ENCODE results near the gene PIP4K2A.

PIP4K2A gene

GRCh38 chr10:22655312-22655981 lies 58.9 kb downstream of the PIP4K2A start:
- no peak for DNase-seq
- in situ Hi-C loops (cut with HindIII; ENCODE audit: low pct_ligation_motif_present, low pct_unique_long_range_greater_than_20kb, low sequenced_read_pairs), result no loop called here

GRCh38 chr10:22652988-22653481 lies 61.3 kb downstream of the PIP4K2A start:
- in situ Hi-C loops (cut with HindIII; ENCODE audit: low pct_ligation_motif_present, low pct_unique_long_range_greater_than_20kb, low sequenced_read_pairs), result no loop called here

GRCh38 chr10:22651276-22651980 lies 63.0 kb downstream of the PIP4K2A start:
- DNase-seq, result no peak
- in situ Hi-C loops (cut with HindIII; ENCODE audit: low pct_ligation_motif_present, low pct_unique_long_range_greater_than_20kb, low sequenced_read_pairs), result no loop called here

More at GRCh38 chr10:22652988-22653481, 61.3 kb downstream of the PIP4K2A start:
- no peak for DNase-seq

- DNase-seq, result no peak
- in situ Hi-C loops (cut with HindIII; ENCODE audit: low pct_ligation_motif_present, low pct_unique_long_range_greater_than_20kb, low sequenced_read_pairs), result no loop called here
These were observed 64.4 kb downstream of the PIP4K2A start for GRCh38 chr10:22649994-22650393.

GRCh38 chr10:22649390-22649841 lies 65.0 kb downstream of the PIP4K2A start:
- in situ Hi-C loops (cut with HindIII; ENCODE audit: low pct_ligation_motif_present, low pct_unique_long_range_greater_than_20kb, low sequenced_read_pairs), result no loop called here
- DNase-seq, result peak; percentile 73

- DNase-seq, result peak; percentile 95
- in situ Hi-C loops (cut with HindIII; ENCODE audit: low pct_ligation_motif_present, low pct_unique_long_range_greater_than_20kb, low sequenced_read_pairs), result no loop called here
These were observed 65.8 kb downstream of the PIP4K2A start for GRCh38 chr10:22648547-22648961.

- in situ Hi-C loops (cut with HindIII; ENCODE audit: low pct_ligation_motif_present, low pct_unique_long_range_greater_than_20kb, low sequenced_read_pairs), result no loop called here
- DNase-seq, result peak; percentile 19
These were observed 67.1 kb downstream of the PIP4K2A start for GRCh38 chr10:22647244-22647643.

- no peak for DNase-seq
- in situ Hi-C loops (cut with HindIII; ENCODE audit: low pct_ligation_motif_present, low pct_unique_long_range_greater_than_20kb, low sequenced_read_pairs), result no loop called here
These were observed 68.0 kb downstream of the PIP4K2A start for GRCh38 chr10:22646388-22646853.

- in situ Hi-C loops (cut with HindIII; ENCODE audit: low pct_ligation_motif_present, low pct_unique_long_range_greater_than_20kb, low sequenced_read_pairs), result no loop called here
These were observed 70.2 kb downstream of the PIP4K2A start for GRCh38 chr10:22644222-22644621.

GRCh38 chr10:22643775-22644174 lies 70.6 kb downstream of the PIP4K2A start:
- DNase-seq, result no peak
- in situ Hi-C loops (cut with HindIII; ENCODE audit: low pct_ligation_motif_present, low pct_unique_long_range_greater_than_20kb, low sequenced_read_pairs), result no loop called here

More at GRCh38 chr10:22644222-22644621, 70.2 kb downstream of the PIP4K2A start:
- DNase-seq, result no peak

GRCh38 chr10:22643116-22643515 lies 71.3 kb downstream of the PIP4K2A start:
- in situ Hi-C loops (cut with HindIII; ENCODE audit: low pct_ligation_motif_present, low pct_unique_long_range_greater_than_20kb, low sequenced_read_pairs), result no loop called here
- no peak for DNase-seq

GRCh38 chr10:22641743-22642142 lies 72.6 kb downstream of the PIP4K2A start:
- in situ Hi-C loops (cut with HindIII; ENCODE audit: low pct_ligation_motif_present, low pct_unique_long_range_greater_than_20kb, low sequenced_read_pairs), result no loop called here
- DNase-seq, result no peak

GRCh38 chr10:22640359-22640758 lies 74.0 kb downstream of the PIP4K2A start:
- no peak for DNase-seq
- in situ Hi-C loops (cut with HindIII; ENCODE audit: low pct_ligation_motif_present, low pct_unique_long_range_greater_than_20kb, low sequenced_read_pairs), result no loop called here

GRCh38 chr10:22638863-22639262 lies 75.5 kb downstream of the PIP4K2A start:
- in situ Hi-C loops (cut with HindIII; ENCODE audit: low pct_ligation_motif_present, low pct_unique_long_range_greater_than_20kb, low sequenced_read_pairs), result no loop called here

GRCh38 chr10:22637491-22637890 lies 76.9 kb downstream of the PIP4K2A start:
- in situ Hi-C loops (cut with HindIII; ENCODE audit: low pct_ligation_motif_present, low pct_unique_long_range_greater_than_20kb, low sequenced_read_pairs), result no loop called here
- DNase-seq, result no peak

More at GRCh38 chr10:22638863-22639262, 75.5 kb downstream of the PIP4K2A start:
- DNase-seq, result no peak

GRCh38 chr10:22635650-22636049 lies 78.7 kb downstream of the PIP4K2A start:
- in situ Hi-C loops (cut with HindIII; ENCODE audit: low pct_ligation_motif_present, low pct_unique_long_range_greater_than_20kb, low sequenced_read_pairs), result no loop called here
- DNase-seq, result no peak

GRCh38 chr10:22634606-22635459 lies 79.5 kb downstream of the PIP4K2A start:
- in situ Hi-C loops (cut with HindIII; ENCODE audit: low pct_ligation_motif_present, low pct_unique_long_range_greater_than_20kb, low sequenced_read_pairs), result no loop called here
- DNase-seq, result no peak

GRCh38 chr10:22634093-22634492 lies 80.3 kb downstream of the PIP4K2A start:
- in situ Hi-C loops (cut with HindIII; ENCODE audit: low pct_ligation_motif_present, low pct_unique_long_range_greater_than_20kb, low sequenced_read_pairs), result no loop called here

GRCh38 chr10:22633528-22633927 lies 80.8 kb downstream of the PIP4K2A start:
- DNase-seq, result no peak
- in situ Hi-C loops (cut with HindIII; ENCODE audit: low pct_ligation_motif_present, low pct_unique_long_range_greater_than_20kb, low sequenced_read_pairs), result no loop called here

More at GRCh38 chr10:22634093-22634492, 80.3 kb downstream of the PIP4K2A start:
- DNase-seq, result no peak
